OCI-LY7 (cell line): ENCODE measurements around the gene DBF4B.

Experiments used
- CTCF ChIP-seq: fragments of 200-600 bp; sonication (generic); conservative IDR thresholded peaks from 2 replicates; pipeline ENCODE4 v1.5.1; 2014; ENCODE audit warnings: mild to moderate bottlenecking, antibody characterized with exemption, low read length, moderate library complexity, mixed read lengths
- EZH2phosphoT487 ChIP-seq: fragments of 200-600 bp; sonication (generic); IDR thresholded peaks from 2 replicates; pipeline ENCODE4 v1.6.1; 2018; ENCODE audit warnings: low read depth, borderline replicate concordance, mild to moderate bottlenecking, mixed run types, antibody characterized with exemption, low read length, moderate library complexity, mixed read lengths

DNA sequence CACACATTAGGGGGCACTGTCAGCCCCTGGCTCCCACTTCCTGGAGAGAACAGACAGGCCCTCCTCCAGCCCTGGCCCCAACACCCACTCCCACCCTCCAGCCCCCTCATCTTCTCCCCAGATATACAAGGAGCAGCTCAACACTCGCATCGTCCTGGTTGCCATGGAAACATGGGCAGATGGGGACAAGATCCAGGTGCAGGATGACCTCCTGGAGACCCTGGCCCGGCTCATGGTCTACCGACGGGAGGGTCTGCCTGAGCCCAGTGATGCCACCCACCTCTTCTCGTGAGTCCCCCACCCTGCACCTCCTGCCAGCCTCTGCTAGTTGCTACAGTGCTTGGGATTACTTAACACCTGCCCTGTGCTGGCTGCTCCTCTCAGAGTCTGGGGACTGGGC lies 64.7 kb downstream of the DBF4B start:
- TF ChIP-seq CTCF = no peak
- no peak for TF ChIP-seq EZH2phosphoT487
